A549 (cell line): ENCODE measurements around the gene SAP130. TPM values are rescaled to one million over a fixed set of nuclear protein-coding genes. Genes with fewer than 3 reads are reported as not detected.

Experiments used
- ATAC-seq, 2 experiments: fragments of 200-7000 bp in 1 of 2; fragments of >200 bp in 1 of 2; cut with Nextera tagmentation in 1 of 2; cut with Tn5 transposase in 1 of 2; 3 replicates each; pipeline versions ENCODE4 v1.8.0 to v1.9.1; 2018 to 2020; ENCODE audit warnings: mild to moderate bottlenecking in 1 of 2, moderate library complexity in 1 of 2
- CTCF ChIA-PET: fragments of 300-600 bp; sonication (Branson Sonifier 250); formaldehyde crosslinking; extraction: SDS; loops from one replicate; lab custom pipeline; 2021; ENCODE audit warnings: antibody characterized with exemption, inconsistent platforms; lab: Yijun Ruan, JAX
- POLR2A ChIA-PET: fragments of 350-600 bp; formaldehyde crosslinking; extraction: SDS; loops from one replicate; lab custom pipeline; 2021; ENCODE audit warnings: antibody characterized with exemption, inconsistent platforms; lab: Yijun Ruan, JAX
- DNase-seq, 2 experiments: peaks; one replicate each; pipeline versions ENCODE4 v3.0.0 to v3.0.0-alpha.2; 2011 to 2016; ENCODE audit warnings: low read depth in 1 of 2, low spot score in 1 of 2
- FAIRE-seq: peaks from 2 replicates; lab custom pipeline; 2011; peaks lifted over from hg19 to GRCh38; lab: Jason Lieb, UNC
- H3K27ac ChIP-seq, 2 experiments: fragments of >200 bp; sonication (Bioruptor Twin); formaldehyde crosslinking; 3 replicates each; pipeline ENCODE4 v1.5.1; 2016 to 2017
- H3K4me1 ChIP-seq: fragments of >200 bp; sonication (Bioruptor Twin); formaldehyde crosslinking; 3 replicates; pipeline ENCODE4 v1.6.1; 2016
- H3K4me2 ChIP-seq: fragments of >200 bp; sonication (Bioruptor Twin); formaldehyde crosslinking; 3 replicates; pipeline ENCODE4 v1.6.1; 2016
- H3K4me3 ChIP-seq: fragments of >200 bp; sonication (Bioruptor Twin); formaldehyde crosslinking; 3 replicates; pipeline ENCODE4 v1.5.1; 2016
- H3K9me3 ChIP-seq: fragments of >200 bp; sonication (Bioruptor Twin); formaldehyde crosslinking; 3 replicates; pipeline ENCODE4 v1.6.1; 2016
- BHLHE40 ChIP-seq: IDR thresholded peaks from 2 replicates; pipeline ENCODE4 v1.6.1; 2012; ENCODE audit warnings: low read depth, low read length, inconsistent platforms
- CBX8 ChIP-seq: fragments of 200-600 bp; sonication (generic); IDR thresholded peaks from 2 replicates; pipeline ENCODE4 v1.6.1; 2016
- CEBPB ChIP-seq, 2 experiments: fragments of >200 bp in 1 of 2; sonication (Bioruptor Twin) in 1 of 2; formaldehyde crosslinking in 1 of 2; IDR thresholded peaks; 2 replicates each; pipeline ENCODE4 v1.6.1; 2012 to 2016
- CHD4 ChIP-seq: fragments of 200-600 bp; sonication (generic); IDR thresholded peaks from 2 replicates; pipeline ENCODE4 v1.6.1; 2016; ENCODE audit warnings: antibody characterized with exemption, mild to moderate bottlenecking, borderline replicate concordance
- EP300 ChIP-seq, 2 experiments: fragments of >200 bp; sonication (Bioruptor Twin); formaldehyde crosslinking; IDR thresholded peaks; 2 replicates in 1 of 2; 3 replicates in 1 of 2; pipeline ENCODE4 v1.6.1; 2016 to 2017
- FOSL2 ChIP-seq, 2 experiments: fragments of 450-650 bp in 1 of 2; fragments of >200 bp in 1 of 2; sonication (Bioruptor Twin) in 1 of 2; formaldehyde crosslinking; IDR thresholded peaks; 2 replicates each; pipeline versions ENCODE4 v1.5.0 to v1.6.1; 2016 to 2020; ENCODE audit warnings: mild to moderate bottlenecking in 1 of 2, moderate library complexity in 1 of 2
- FOXS1 ChIP-seq: fragments of 250-450 bp; sonication (Bioruptor Pico); IDR thresholded peaks from 2 replicates; pipeline ENCODE4 v1.5.0; 2020; ENCODE audit warnings: mild to moderate bottlenecking, moderate library complexity
- GATA3 ChIP-seq: IDR thresholded peaks from 2 replicates; pipeline ENCODE4 v1.6.1; 2012; ENCODE audit warnings: borderline replicate concordance
- HDAC2 ChIP-seq: fragments of 200-600 bp; sonication (generic); IDR thresholded peaks from 2 replicates; pipeline ENCODE4 v1.6.1; 2016
- HEYL ChIP-seq: fragments of 250-450 bp; sonication (Bioruptor Pico); IDR thresholded peaks from 2 replicates; pipeline ENCODE4 v1.8.0; 2021; ENCODE audit warnings: mild to moderate bottlenecking, moderate library complexity
- HOXA7 ChIP-seq: fragments of 250-450 bp; sonication (Bioruptor Pico); IDR thresholded peaks from 2 replicates; pipeline ENCODE4 v1.5.0; 2020; ENCODE audit warnings: mild to moderate bottlenecking, moderate library complexity
- HOXB13 ChIP-seq: fragments of 250-450 bp; sonication (Bioruptor Pico); IDR thresholded peaks from 2 replicates; pipeline ENCODE4 v1.5.0; 2020; ENCODE audit warnings: low read depth, mild to moderate bottlenecking, moderate library complexity
- JUN ChIP-seq, 2 experiments: fragments of >200 bp; sonication (Bioruptor Twin); formaldehyde crosslinking; IDR thresholded peaks; 2 replicates in 1 of 2; 3 replicates in 1 of 2; pipeline ENCODE4 v1.6.1; 2016 to 2017
- JUNB ChIP-seq: fragments of >200 bp; sonication (Bioruptor Twin); formaldehyde crosslinking; IDR thresholded peaks from 2 replicates; pipeline ENCODE4 v1.6.1; 2016
- KDM1A ChIP-seq: fragments of 200-600 bp; sonication (generic); IDR thresholded peaks from 2 replicates; pipeline ENCODE4 v1.6.1; 2016; ENCODE audit warnings: low read depth, mild to moderate bottlenecking
- KDM5A ChIP-seq: fragments of 200-600 bp; sonication (generic); IDR thresholded peaks from 2 replicates; pipeline ENCODE4 v1.6.1; 2016; ENCODE audit warnings: antibody characterized with exemption, mild to moderate bottlenecking
- MAFK ChIP-seq: fragments of 450-650 bp; IDR thresholded peaks from 2 replicates; pipeline ENCODE4 v1.6.1; 2014; ENCODE audit not compliant: partially characterized antibody
- MAZ ChIP-seq: fragments of 150-350 bp; IDR thresholded peaks from 2 replicates; pipeline ENCODE4 v1.6.1; 2014; ENCODE audit warnings: antibody characterized with exemption, low read depth, low read length, borderline replicate concordance
- MYC ChIP-seq: IDR thresholded peaks from 2 replicates; pipeline ENCODE4 v1.6.1; 2012; ENCODE audit warnings: mild to moderate bottlenecking, inconsistent platforms, low read length, improper control_type of control experiment, borderline replicate concordance
- NFE2L2 ChIP-seq: fragments of 150-350 bp; conservative IDR thresholded peaks from 2 replicates; pipeline ENCODE4 v1.6.1; 2014; ENCODE audit warnings: low read length
- NR3C1 ChIP-seq: fragments of >200 bp; sonication (Bioruptor Twin); formaldehyde crosslinking; IDR thresholded peaks from 3 replicates; pipeline ENCODE4 v1.6.1; 2017
- POLR2A ChIP-seq: IDR thresholded peaks from 2 replicates; pipeline ENCODE4 v1.6.1; 2012; ENCODE audit warnings: mild to moderate bottlenecking, low read length
- POLR2AphosphoS2 ChIP-seq: conservative IDR thresholded peaks from 2 replicates; pipeline ENCODE4 v1.6.1; 2012; ENCODE audit warnings: low read length, improper control_type of control experiment, inconsistent platforms
- RARB ChIP-seq: fragments of 250-450 bp; sonication (Bioruptor Pico); IDR thresholded peaks from 2 replicates; pipeline ENCODE4 v1.8.0; 2021; ENCODE audit warnings: mild to moderate bottlenecking, moderate library complexity
- RNF2 ChIP-seq: fragments of 200-600 bp; sonication (generic); IDR thresholded peaks from 2 replicates; pipeline ENCODE4 v1.6.1; 2016; ENCODE audit warnings: low read depth, mild to moderate bottlenecking, antibody characterized with exemption, moderate library complexity, borderline replicate concordance
- ZSCAN20 ChIP-seq: fragments of 250-450 bp; sonication (Bioruptor Pico); IDR thresholded peaks from 2 replicates; pipeline ENCODE4 v1.8.0; 2022; ENCODE audit warnings: mild to moderate bottlenecking, moderate library complexity
- WGBS: methylation state at CpG from one replicate; pipeline ENCODE4 v1.1.6; 2017; ENCODE audit errors: missing lambda C conversion rate; 5-methylcytosine and 5-hydroxymethylcytosine counted together
- polyA plus RNA-seq, 4 experiments: library from polyadenylated mRNA; depleted of rRNA in 3 of 4; stranded (reverse); fragments of >200 nt; fragmentation: RNase III in 1 of 4; extraction: RNeasy Plus Mini Kit Qiagen cat#74134 plus additional on column Dnase treatment in 1 of 4; gene quantifications; 2 replicates in 3 of 4; 3 replicates in 1 of 4; pipeline ENCODE4 v1.2.3, GENCODE V29; 2011 to 2017
- TF ChIP-seq, protein P1 (sequence below): IDR thresholded peaks from 2 replicates; pipeline ENCODE4 v1.6.1; 2012
- TF ChIP-seq, protein P2 (sequence below): IDR thresholded peaks from 2 replicates; pipeline ENCODE4 v1.6.1; 2012; ENCODE audit warnings: low read depth, borderline replicate concordance
- TF ChIP-seq, protein P3 (sequence below): fragments of >200 bp; sonication (Bioruptor Twin); formaldehyde crosslinking; IDR thresholded peaks from 2 replicates; pipeline ENCODE4 v1.6.1; 2016
- TF ChIP-seq, protein P4 (sequence below): fragments of 250-450 bp; sonication (Bioruptor Pico); IDR thresholded peaks from 2 replicates; pipeline ENCODE4 v1.5.0; 2020; ENCODE audit warnings: low read depth, mild to moderate bottlenecking, moderate library complexity
- TF ChIP-seq, protein P5 (sequence below): fragments of 250-450 bp; sonication (Bioruptor Pico); IDR thresholded peaks from 2 replicates; pipeline ENCODE4 v1.5.0; 2021; ENCODE audit warnings: mild to moderate bottlenecking, moderate library complexity, borderline replicate concordance
- TF ChIP-seq, protein P6 (sequence below): IDR thresholded peaks from 2 replicates; pipeline ENCODE4 v1.6.1; 2012

The SAP130 gene
- polyA plus RNA-seq, 2 of the 4 experiments (the other 2 are of a cell fraction) = 13.9 to 15.1 TPM

DNA sequence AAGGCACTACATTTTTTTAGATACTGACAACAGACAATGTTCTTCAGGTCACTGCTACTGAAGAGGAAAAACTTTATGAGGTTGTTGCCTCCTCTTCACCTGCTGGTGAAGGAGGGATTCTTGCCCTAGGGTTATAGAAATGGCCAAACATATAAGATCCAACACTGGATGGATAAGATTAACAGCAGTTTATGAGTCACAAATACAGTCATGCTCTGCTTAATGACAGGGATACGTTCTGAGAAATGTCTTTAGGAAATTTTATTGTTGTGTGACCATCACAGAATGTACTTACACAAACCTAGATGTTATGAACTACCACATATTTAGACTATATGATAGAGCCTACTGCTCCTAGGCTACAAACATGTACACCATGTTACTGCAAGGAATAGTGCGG is 84.7 kb downstream of the SAP130 start:
- no peak overlapping the region for H3K4me2 ChIP-seq
- ATAC-seq (no peak), FAIRE-seq (no peak), DNase-seq (no peak)
- no peaks in the 10 kb centered on the region for H3K4me1 ChIP-seq
- H3K9me3 ChIP-seq = no peaks in the 10 kb centered on the region
- WGBS = 87% methylated on average over 2 of the region's 2 CpGs
- ChIA-PET CTCF (no interaction called here), POLR2A (no interaction called here)
- no peak overlapping the region for H3K4me3 ChIP-seq
- H3K27ac ChIP-seq = no peak overlapping the region
- TF ChIP-seq, protein P1, sequence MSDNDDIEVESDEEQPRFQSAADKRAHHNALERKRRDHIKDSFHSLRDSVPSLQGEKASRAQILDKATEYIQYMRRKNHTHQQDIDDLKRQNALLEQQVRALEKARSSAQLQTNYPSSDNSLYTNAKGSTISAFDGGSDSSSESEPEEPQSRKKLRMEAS = no peak
- TF ChIP-seq GATA3 (no peak), RNF2 (no peak), CHD4 (no peak), MAZ (no peak), HOXA7 (CRISPR knock-in tag) (no peak), KDM1A (no peak), EP300 (IDR thresholded peaks at IDR 0.05) (no peak), FOSL2 (IDR thresholded peaks at IDR 0.05) (no peak), FOSL2 (CRISPR knock-in tag; IDR thresholded peaks at IDR 0.05) (no peak), NFE2L2 (no peak), HEYL (CRISPR knock-in tag) (no peak), POLR2A (no peak), MAFK (no peak), POLR2AphosphoS2 (no peak), FOXS1 (CRISPR knock-in tag) (no peak), MYC (no peak), KDM5A (no peak)
- TF ChIP-seq, protein P2, sequence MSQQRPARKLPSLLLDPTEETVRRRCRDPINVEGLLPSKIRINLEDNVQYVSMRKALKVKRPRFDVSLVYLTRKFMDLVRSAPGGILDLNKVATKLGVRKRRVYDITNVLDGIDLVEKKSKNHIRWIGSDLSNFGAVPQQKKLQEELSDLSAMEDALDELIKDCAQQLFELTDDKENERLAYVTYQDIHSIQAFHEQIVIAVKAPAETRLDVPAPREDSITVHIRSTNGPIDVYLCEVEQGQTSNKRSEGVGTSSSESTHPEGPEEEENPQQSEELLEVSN = no peak
- TF ChIP-seq, protein P3, sequence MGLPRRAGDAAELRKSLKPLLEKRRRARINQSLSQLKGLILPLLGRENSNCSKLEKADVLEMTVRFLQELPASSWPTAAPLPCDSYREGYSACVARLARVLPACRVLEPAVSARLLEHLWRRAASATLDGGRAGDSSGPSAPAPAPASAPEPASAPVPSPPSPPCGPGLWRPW = no peak

DNA sequence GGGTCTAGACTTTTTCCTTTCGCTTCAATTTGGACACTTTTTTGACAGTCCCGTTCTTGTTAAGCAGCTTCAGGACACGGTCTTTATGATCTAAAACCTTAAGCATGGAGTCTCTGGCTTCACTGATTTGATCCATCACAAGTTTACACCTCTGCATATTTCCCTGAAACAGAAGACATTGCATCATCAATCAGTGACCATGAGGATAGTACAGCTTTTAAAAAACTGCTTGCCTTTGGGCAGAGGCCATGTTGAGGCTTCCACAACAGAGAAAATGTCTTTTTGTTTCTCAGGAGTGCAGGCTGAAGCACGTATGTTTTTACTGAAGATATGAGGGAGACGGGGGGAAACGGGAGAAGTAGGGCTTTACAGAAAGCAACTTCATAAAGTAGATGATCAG is 85.9 kb downstream of the SAP130 start:
- no peaks in the 10 kb centered on the region for H3K9me3 ChIP-seq
- H3K4me2 ChIP-seq = no peak overlapping the region
- DNase-seq = no peak
- no peaks in the 10 kb centered on the region for H3K4me1 ChIP-seq
- TF ChIP-seq, protein P4, sequence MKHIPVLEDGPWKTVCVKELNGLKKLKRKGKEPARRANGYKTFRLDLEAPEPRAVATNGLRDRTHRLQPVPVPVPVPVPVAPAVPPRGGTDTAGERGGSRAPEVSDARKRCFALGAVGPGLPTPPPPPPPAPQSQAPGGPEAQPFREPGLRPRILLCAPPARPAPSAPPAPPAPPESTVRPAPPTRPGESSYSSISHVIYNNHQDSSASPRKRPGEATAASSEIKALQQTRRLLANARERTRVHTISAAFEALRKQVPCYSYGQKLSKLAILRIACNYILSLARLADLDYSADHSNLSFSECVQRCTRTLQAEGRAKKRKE = no peak
- TF ChIP-seq CEBPB (IDR thresholded peaks at IDR 0.05) (no peak), JUNB (no peak), RNF2 (no peak), GATA3 (no peak), CBX8 (no peak), HEYL (CRISPR knock-in tag) (no peak), MYC (no peak), NR3C1 (no peak), RARB (CRISPR knock-in tag) (no peak), MAFK (no peak), ZSCAN20 (CRISPR knock-in tag) (no peak), POLR2A (no peak), HOXB13 (CRISPR knock-in tag) (no peak), MAZ (no peak), HDAC2 (no peak), JUN (IDR thresholded peaks at IDR 0.05) (no peak), BHLHE40 (no peak)
- TF ChIP-seq, protein P5, sequence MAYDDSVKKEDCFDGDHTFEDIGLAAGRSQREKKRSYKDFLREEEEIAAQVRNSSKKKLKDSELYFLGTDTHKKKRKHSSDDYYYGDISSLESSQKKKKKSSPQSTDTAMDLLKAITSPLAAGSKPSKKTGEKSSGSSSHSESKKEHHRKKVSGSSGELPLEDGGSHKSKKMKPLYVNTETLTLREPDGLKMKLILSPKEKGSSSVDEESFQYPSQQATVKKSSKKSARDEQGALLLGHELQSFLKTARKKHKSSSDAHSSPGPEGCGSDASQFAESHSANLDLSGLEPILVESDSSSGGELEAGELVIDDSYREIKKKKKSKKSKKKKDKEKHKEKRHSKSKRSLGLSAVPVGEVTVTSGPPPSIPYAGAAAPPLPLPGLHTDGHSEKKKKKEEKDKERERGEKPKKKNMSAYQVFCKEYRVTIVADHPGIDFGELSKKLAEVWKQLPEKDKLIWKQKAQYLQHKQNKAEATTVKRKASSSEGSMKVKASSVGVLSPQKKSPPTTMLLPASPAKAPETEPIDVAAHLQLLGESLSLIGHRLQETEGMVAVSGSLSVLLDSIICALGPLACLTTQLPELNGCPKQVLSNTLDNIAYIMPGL (CRISPR knock-in tag) = no peak
- TF ChIP-seq, protein P6, sequence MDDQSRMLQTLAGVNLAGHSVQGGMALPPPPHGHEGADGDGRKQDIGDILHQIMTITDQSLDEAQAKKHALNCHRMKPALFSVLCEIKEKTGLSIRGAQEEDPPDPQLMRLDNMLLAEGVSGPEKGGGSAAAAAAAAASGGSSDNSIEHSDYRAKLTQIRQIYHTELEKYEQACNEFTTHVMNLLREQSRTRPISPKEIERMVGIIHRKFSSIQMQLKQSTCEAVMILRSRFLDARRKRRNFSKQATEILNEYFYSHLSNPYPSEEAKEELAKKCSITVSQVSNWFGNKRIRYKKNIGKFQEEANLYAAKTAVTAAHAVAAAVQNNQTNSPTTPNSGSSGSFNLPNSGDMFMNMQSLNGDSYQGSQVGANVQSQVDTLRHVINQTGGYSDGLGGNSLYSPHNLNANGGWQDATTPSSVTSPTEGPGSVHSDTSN = no peak
- CTCF ChIA-PET = interaction anchor here (0.6 kb wide), 1 partner anchor 23 kb away, joined by 4 read pairs; no protein-coding TSS in a partner anchor
- no peak overlapping the region for H3K27ac ChIP-seq
- POLR2A ChIA-PET = no interaction called here
- no peak for FAIRE-seq
- WGBS = 94% methylated on average over 6 of the region's 6 CpGs
- ATAC-seq = no peak
- H3K4me3 ChIP-seq = no peak overlapping the region
